Breast epithelium (tissue), 3 donors: ENCODE measurements around the gene FER.

ENCODE experiments used
- CTCF ChIP-seq, 3 donors: fragments of 450-650 bp; IDR thresholded peaks; one replicate each; pipeline ENCODE4 v1.5.1; 2016 to 2017; ENCODE audit warnings: antibody characterized with exemption in 3 of 3, mild to moderate bottlenecking in 3 of 3, moderate library complexity in 3 of 3
- POLR2A ChIP-seq: fragments of 450-650 bp; IDR thresholded peaks from one replicate; pipeline ENCODE4 v1.6.1; 2016; ENCODE audit warnings: antibody characterized with exemption, mild to moderate bottlenecking, moderate library complexity
- POLR2AphosphoS5 ChIP-seq, 3 donors: sonication (generic); formaldehyde crosslinking; IDR thresholded peaks; one replicate each; pipeline ENCODE4 v1.6.1; 2017; ENCODE audit warnings: antibody characterized with exemption in 3 of 3

GRCh38 chr5:108905805-108906204, 158.1 kb downstream of the FER start:
- no peak for TF ChIP-seq CTCF (IDR thresholded peaks at IDR 0.05)
- TF ChIP-seq POLR2AphosphoS5 (IDR thresholded peaks at IDR 0.05): no peak
- TF ChIP-seq POLR2A: no peak
